Right lobe of liver (tissue), 4 donors: ENCODE data around the gene PTPRK.

Experiments
- POLR2A ChIP-seq: fragments of 450-650 bp; IDR thresholded peaks from one replicate; pipeline ENCODE4 v1.6.1; 2017; ENCODE audit warnings: antibody characterized with exemption, mild to moderate bottlenecking
- TF ChIP-seq, protein P1 (sequence below), 4 donors: fragments of 200-600 bp in 3 of 4; fragments of 450-650 bp in 1 of 4; IDR thresholded peaks; one replicate each; pipeline versions ENCODE4 v1.5.1 to v1.8.0; 2016 to 2022; ENCODE audit warnings: antibody characterized with exemption in 4 of 4, mild to moderate bottlenecking in 2 of 4
- donor health status: DM: no; HTN: no; CAD: no.
- donor health status: DM: no; HTN: no; CAD: no.
- donor health status: DM: no; HTN: yes; CAD: no.

DNA sequence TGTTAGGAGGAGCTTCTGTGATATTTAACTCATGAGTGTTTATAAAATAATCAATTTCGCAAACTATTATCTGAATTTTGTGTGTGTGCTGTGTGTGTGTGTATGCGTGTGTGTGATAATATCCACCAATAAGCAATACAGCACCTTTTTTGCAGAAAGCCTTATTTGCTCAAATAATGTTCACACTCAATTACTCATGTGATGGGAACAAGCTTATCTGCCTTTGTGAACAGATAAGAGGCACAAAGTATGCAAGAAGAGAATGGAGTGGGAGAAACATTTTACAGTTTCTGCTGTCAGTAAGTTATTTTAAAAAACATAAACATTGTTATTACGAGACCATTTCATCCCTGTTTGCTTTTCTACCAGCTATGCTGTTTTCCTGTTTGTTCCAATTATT lies 36.7 kb upstream of the PTPRK start:
- TF ChIP-seq, protein P1, sequence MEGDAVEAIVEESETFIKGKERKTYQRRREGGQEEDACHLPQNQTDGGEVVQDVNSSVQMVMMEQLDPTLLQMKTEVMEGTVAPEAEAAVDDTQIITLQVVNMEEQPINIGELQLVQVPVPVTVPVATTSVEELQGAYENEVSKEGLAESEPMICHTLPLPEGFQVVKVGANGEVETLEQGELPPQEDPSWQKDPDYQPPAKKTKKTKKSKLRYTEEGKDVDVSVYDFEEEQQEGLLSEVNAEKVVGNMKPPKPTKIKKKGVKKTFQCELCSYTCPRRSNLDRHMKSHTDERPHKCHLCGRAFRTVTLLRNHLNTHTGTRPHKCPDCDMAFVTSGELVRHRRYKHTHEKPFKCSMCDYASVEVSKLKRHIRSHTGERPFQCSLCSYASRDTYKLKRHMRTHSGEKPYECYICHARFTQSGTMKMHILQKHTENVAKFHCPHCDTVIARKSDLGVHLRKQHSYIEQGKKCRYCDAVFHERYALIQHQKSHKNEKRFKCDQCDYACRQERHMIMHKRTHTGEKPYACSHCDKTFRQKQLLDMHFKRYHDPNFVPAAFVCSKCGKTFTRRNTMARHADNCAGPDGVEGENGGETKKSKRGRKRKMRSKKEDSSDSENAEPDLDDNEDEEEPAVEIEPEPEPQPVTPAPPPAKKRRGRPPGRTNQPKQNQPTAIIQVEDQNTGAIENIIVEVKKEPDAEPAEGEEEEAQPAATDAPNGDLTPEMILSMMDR (IDR thresholded peaks at IDR 0.05) = no peak
- no peak for TF ChIP-seq POLR2A
